Thoracic aorta (tissue), 2 donors: Measurements from ENCODE around the gene XXYLT1. TPM values are rescaled to one million over a fixed set of nuclear protein-coding genes. Genes with fewer than 3 reads are reported as not detected.

ENCODE experiments used
- ATAC-seq: fragments of 150-250 bp; one replicate; pipeline ENCODE4 v1.8.0; 2017; ENCODE audit warnings: low read depth; ENCODE audit not compliant: insufficient number of reproducible peaks, low FRiP score
- DNase-seq: peaks from one replicate; pipeline ENCODE4 v3.0.0-alpha.2; 2020; ENCODE audit warnings: low spot score
- H3K27ac ChIP-seq, 2 donors: fragments of 200-600 bp; sonication (generic); 1 replicate in 1 of 2; 2 replicates in 1 of 2; pipeline ENCODE4 v1.5.1; 2016; ENCODE audit warnings: mild to moderate bottlenecking in 2 of 2, moderate library complexity in 2 of 2
- H3K27me3 ChIP-seq: fragments of 200-600 bp; sonication (generic); replicated peaks from 2 replicates; pipeline ENCODE4 v1.6.0; 2016; ENCODE audit warnings: mild to moderate bottlenecking; ENCODE audit not compliant: insufficient read depth
- H3K36me3 ChIP-seq: fragments of 200-600 bp; sonication (generic); one replicate; pipeline ENCODE4 v1.5.1; 2016
- H3K4me1 ChIP-seq, 2 donors: fragments of 200-600 bp; sonication (generic); 1 replicate in 1 of 2; 2 replicates in 1 of 2; pipeline versions ENCODE4 v1.5.1 to v1.6.0; 2016; ENCODE audit warnings: low read depth in 2 of 2, mild to moderate bottlenecking in 1 of 2; ENCODE audit not compliant: control insufficient read depth in 1 of 2
- H3K4me3 ChIP-seq: fragments of 200-600 bp; sonication (generic); 2 replicates; pipeline ENCODE4 v1.5.1; 2016; ENCODE audit warnings: mild to moderate bottlenecking
- H3K9me3 ChIP-seq: fragments of 200-600 bp; sonication (generic); 2 replicates; pipeline ENCODE4 v1.5.1; 2016
- total RNA-seq, 2 donors: library from RNA; depleted of rRNA; stranded (reverse); fragments of >200 nt; gene quantifications; one replicate each; pipeline versions ENCODE4 v1.1.0 to v1.2.3, GENCODE V29; 2016
- TF ChIP-seq, protein P1 (sequence below): fragments of 200-600 bp; sonication (generic); IDR thresholded peaks from one replicate; pipeline ENCODE4 v1.5.1; 2019; ENCODE audit warnings: antibody characterized with exemption

XXYLT1 gene
- total RNA-seq, 2 donors from 2014 or later, result 17.7 to 21.2 TPM

DNA sequence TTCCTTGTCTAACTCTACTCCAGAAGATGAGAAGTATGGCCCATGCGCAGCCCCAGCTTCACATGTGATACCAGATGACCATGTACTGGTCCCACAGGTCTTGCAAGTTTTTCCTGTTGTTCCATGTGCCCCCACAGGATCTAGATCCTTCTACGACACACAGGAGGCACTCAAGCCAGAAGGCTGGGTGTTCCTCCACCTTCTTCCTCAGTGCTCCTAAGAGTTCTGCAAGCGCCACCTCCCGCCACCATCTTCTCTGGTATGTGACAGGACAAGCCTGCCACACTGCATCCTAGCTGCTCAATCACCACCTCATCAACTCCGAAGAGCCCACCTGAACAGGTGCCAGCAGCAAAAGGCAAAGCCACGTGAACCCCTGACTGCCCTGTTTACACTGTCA, 43.1 kb downstream of the XXYLT1 start:
- Histone ChIP-seq H3K36me3 (no peaks in the 10 kb centered on the region), H3K4me3 (no peak overlapping the region), H3K9me3 (no peaks in the 10 kb centered on the region), H3K27me3 (no peaks in the 10 kb centered on the region), H3K4me1 (peaks cover 12 to 26% of the 10 kb centered on the region in 2 donors), H3K27ac (no peak overlapping the region)
- DNase-seq, result no peak
- TF ChIP-seq, protein P1, sequence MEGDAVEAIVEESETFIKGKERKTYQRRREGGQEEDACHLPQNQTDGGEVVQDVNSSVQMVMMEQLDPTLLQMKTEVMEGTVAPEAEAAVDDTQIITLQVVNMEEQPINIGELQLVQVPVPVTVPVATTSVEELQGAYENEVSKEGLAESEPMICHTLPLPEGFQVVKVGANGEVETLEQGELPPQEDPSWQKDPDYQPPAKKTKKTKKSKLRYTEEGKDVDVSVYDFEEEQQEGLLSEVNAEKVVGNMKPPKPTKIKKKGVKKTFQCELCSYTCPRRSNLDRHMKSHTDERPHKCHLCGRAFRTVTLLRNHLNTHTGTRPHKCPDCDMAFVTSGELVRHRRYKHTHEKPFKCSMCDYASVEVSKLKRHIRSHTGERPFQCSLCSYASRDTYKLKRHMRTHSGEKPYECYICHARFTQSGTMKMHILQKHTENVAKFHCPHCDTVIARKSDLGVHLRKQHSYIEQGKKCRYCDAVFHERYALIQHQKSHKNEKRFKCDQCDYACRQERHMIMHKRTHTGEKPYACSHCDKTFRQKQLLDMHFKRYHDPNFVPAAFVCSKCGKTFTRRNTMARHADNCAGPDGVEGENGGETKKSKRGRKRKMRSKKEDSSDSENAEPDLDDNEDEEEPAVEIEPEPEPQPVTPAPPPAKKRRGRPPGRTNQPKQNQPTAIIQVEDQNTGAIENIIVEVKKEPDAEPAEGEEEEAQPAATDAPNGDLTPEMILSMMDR, result no peak
- no peak for ATAC-seq

DNA sequence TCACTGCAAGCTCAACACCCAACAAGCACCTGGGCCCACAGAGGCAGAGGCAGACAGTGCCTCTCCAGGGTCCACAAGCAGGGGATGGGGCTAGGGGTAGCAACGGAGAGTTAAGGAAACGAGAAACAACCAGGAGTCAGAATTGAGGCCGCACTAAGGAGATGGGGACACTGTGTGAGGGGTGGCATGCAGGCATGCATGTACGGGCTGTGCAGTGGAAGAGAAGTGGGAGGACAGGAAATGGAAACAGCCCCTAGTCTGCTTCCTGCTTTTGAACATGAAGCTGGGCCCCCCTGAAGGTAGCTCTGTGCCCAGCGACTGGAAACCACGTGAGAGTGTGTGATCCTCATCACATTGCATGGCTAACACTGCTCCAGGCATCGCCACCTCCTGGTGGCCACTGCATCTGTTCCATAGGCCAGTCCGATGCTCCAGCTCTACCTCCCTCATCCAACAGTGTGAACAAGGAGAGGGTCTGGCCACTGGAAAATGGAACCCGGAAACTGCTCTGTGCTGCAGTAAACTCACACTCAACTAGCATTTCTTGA, 44.0 kb downstream of the XXYLT1 start:
- H3K4me3 ChIP-seq, result no peak overlapping the region
- no peaks in the 10 kb centered on the region for H3K9me3 ChIP-seq
- TF ChIP-seq, protein P1, result no peak
- ATAC-seq (no peak), DNase-seq (no peak)
- H3K27ac ChIP-seq, result no peak overlapping the region
- H3K27me3 ChIP-seq, result no peaks in the 10 kb centered on the region
- H3K36me3 ChIP-seq, result no peaks in the 10 kb centered on the region
- peaks cover 21 to 35% of the 10 kb centered on the region in 2 donors for H3K4me1 ChIP-seq

- no peaks in the 10 kb centered on the region for H3K27me3 ChIP-seq
- DNase-seq (no peak), ATAC-seq (no peak)
- H3K4me1 ChIP-seq, result peaks cover 27 to 40% of the 10 kb centered on the region in 2 donors
- no peaks in the 10 kb centered on the region for H3K9me3 ChIP-seq
- H3K4me3 ChIP-seq, result no peak overlapping the region
- H3K27ac ChIP-seq, result no peak overlapping the region
- TF ChIP-seq, protein P1, result no peak
- no peaks in the 10 kb centered on the region for H3K36me3 ChIP-seq
These were observed 44.5 kb downstream of the XXYLT1 start for GRCh38 chr3:195226445-195226844.

DNA sequence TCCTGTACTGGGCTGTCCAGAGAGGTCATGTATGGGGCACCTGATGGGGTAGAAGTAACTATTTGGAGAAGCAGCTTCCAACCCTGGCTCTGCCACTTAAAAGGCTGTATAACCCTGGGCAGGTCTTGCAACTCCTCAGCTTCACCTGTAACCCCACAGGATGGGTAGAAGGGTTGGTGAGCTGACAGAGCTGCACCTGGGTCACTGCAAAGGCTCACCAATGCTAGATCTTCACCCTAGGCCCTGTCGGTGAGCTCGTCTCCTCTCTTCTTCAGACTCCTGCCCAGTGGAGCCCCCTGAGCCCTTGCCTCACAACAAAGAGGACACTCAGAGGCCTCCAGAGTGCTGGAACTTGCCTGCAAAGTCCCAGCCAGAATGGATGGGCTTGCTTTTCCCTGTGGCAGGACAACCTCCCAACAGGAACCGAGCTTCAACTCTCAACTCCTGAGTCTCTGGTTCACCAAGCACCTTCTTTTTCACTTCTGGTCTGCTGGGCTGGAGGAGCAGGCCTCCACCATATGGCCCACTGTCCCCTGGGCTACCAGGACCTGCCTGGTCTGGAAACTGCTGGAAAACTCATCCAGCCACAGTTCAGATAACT, 45.9 kb downstream of the XXYLT1 start:
- DNase-seq (peak; percentile 0), ATAC-seq (no peak)
- H3K4me1 ChIP-seq, result peaks cover 30 to 46% of the 10 kb centered on the region in 2 donors
- TF ChIP-seq, protein P1, result no peak
- H3K36me3 ChIP-seq, result no peaks in the 10 kb centered on the region
- H3K9me3 ChIP-seq, result no peaks in the 10 kb centered on the region
- peak overlapping the region; percentile 49 to 94 for H3K27ac ChIP-seq
- H3K27me3 ChIP-seq, result no peaks in the 10 kb centered on the region
- H3K4me3 ChIP-seq, result no peak overlapping the region

- Histone ChIP-seq H3K36me3 (no peaks in the 10 kb centered on the region), H3K9me3 (no peaks in the 10 kb centered on the region), H3K27ac (peak overlapping the region; percentile 49 to 94), H3K27me3 (no peaks in the 10 kb centered on the region), H3K4me3 (peak overlapping the region; percentile 46), H3K4me1 (peaks cover 30 to 46% of the 10 kb centered on the region in 2 donors)
- DNase-seq (peak; percentile 1), ATAC-seq (no peak)
- TF ChIP-seq, protein P1, result no peak
These were observed 46.6 kb downstream of the XXYLT1 start for GRCh38 chr3:195224156-195224979.
